GM21723 (cell line): ENCODE results near the gene GPR153.
A peak's percentile ranks its signal among the peaks of the same experiment; 100 is the strongest.

ENCODE experiments used
- ATAC-seq: cut with Tn5 transposase; IDR thresholded peaks from one replicate; pipeline ENCODE4 v1.9.1; 2021; ENCODE audit warnings: mild to moderate bottlenecking, moderate library complexity; ENCODE audit not compliant: unreplicated experiment

Gene GPR153

GRCh38 chr1:6207075-6207885, 53.6 kb downstream of the GPR153 start:
- ATAC-seq, result no peak

DNA sequence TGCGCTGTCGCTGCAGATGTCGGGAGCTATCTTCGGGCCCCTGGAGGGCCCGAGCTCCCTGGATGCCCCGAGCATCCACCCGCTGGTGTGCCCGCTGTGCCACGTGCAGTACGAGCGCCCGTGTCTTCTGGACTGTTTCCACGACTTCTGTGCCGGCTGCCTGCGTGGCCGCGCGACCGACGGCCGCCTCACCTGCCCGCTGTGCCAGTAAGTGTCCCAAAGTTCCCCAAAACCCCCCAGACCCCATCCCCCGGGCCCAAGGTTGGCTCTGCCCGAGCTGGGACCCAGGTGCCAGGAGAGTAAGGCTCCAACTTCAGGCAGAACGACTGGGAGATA, 54.4 kb downstream of the GPR153 start:
- no peak for ATAC-seq

DNA sequence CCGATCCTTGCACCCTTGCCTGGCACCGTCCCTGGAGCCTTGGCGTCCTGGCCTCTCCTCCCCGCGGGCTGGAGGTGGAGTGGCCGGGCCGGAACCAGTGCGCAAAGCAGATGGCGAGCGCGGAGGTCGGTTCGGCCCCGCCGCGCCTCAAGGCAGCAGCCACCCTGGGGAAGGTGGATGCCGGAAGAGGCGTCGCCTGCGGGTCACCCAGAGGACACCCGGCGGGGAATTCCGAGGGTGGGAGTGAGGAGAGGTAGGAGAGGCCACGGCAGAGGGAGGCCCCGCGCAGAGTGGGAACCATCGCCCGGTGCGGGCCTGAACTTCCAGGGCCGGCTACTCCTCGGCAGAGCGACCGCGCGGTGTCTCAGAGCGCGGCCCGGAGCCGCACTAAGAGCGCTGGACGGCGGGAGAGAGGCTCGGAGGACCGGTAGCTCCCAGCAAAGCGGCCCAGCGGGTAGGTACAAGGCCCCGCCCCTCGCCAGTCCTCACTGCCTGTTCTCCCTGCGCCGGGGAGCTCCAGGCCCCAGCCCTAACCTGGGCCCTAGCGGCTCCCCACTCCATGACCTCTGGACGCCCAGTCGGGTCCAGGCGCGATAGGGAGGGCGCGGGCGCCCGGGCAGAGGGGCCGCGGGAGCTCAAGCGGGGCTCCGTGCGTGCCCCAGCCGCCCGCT, 54.9 kb downstream of the GPR153 start, which contains the start of gene RNF207:
RNF207 (plus strand) TSS at position 271 of the 671 bp plus-strand sequence. CDS start 417 bp downstream, outside the sequence.
- peak; percentile 71 for ATAC-seq

- no peak for ATAC-seq
Observed at GRCh38 chr1:6202256-6202655, 58.6 kb downstream of the GPR153 start.

DNA sequence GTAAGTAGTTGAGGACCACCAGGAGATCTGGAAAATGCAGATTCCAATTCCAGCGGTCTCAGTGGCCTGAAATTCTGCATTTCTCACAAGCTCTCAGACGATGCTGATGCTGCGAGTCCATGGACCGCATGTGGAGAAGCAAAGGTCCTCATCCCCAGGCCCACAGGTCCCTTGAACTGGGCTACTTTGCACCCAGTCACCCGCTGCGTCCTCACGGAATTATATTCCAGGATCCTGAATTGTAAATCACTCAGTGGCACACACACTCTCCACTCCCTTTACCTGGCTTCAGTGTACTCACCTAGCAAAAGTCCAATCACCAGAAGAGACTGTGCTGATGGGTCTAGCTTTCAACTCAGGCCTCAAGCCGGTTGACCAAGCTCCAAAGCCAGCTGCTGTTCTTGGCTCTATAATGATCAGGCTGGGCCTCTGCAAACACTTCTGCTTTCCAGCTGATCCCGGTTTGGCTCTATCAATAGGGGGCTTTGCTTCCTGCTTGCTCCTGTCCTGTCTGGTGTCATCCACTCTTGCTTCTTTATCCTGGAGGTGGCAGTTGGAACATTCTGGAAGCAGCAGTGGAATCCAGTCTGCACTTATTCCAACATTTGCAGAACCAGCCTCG, 60.6 kb downstream of the GPR153 start:
- ATAC-seq, result no peak

DNA sequence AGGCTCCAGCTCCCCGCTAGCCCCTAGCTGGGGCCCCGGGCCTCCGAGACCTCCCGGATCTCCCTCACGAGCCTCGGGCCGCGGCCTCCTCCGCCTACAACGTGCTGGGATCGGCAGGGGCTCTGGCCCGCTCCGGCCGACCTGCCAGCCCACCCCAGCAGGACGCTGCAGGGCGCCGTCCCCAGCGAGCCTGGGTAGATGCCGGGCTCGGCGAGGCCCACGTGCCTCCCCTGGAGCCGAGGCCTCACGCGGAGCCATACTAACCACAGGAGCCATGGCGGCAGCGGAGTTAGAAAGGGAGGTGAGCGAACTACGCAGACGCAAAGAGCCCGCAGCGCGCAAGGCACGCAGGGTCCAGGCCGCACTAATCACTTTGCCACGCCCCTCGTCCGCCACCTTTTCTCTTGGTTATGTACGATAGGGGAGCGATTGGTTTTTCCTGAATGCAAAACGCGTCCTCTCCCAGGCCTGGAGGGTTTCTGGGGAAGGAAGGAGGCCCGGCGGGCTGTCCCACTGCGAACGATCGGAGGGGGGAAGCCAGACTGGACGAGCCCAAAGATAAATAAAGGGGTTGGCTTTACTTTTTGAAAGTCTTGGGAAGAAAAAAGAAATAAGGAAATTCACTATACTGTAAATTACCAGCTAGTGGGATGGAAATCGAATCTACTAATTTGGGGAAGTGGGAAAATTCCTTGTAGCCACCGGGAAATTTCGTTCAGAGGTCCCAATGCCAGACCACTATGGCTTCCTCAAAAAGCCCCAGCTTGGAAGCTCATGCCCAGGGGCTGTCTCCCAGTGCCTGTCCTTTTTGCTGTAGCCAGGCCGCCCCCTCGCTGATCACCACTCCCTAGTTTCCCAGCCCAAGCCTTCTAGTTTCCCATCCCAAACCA, 61.4 kb downstream of the GPR153 start, which contains the start of gene RPL22:
RPL22 (minus strand) TSS at position 298 of the 890 bp plus-strand sequence; CDS start at position 276, 22 bp downstream.
- peak; percentile 93 for ATAC-seq

GRCh38 chr1:6198646-6199297, 62.1 kb downstream of the GPR153 start:
- ATAC-seq, result peak; percentile 21

GRCh38 chr1:6197746-6198427, 63.0 kb downstream of the GPR153 start:
- ATAC-seq, result no peak
